ENCODE data around the gene SLC52A1.
"Not testable (repeated sequence)": the region's sequence is repeated elsewhere in the genome, so short reads cannot be mapped to it uniquely, and the experiment has no call there.

Gene SLC52A1

DNA sequence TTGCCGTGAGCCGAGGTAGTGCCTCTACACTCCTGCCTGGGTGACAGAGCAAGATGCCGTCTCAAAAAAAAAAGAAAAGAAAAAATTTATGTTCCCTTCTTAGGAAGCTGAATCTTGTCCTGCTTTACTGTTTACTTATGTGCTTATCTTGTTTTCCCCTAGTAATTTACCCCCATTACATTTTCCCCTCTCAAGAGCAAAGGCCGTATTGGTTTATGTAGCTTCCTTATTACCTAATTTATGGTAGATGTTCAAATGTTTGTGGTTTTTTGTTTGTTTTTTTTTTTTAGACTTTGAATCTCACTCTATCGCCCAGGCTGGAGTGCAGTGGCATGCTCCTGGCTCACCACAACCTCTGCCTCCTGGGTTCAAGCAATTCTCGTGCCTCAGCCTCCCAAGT lies 10.3 kb upstream of the SLC52A1 start:
- Mint-ChIP-seq H3K4me3 (peak overlapping the region; percentile 7), H3K27me3 (no peaks in the 10 kb centered on the region), H3K4me1 (peaks cover 55% of the 10 kb centered on the region), H3K27ac (ENCODE audit: low read depth) (peak overlapping the region; percentile 76), H3K9me3 (no peaks in the 10 kb centered on the region), H3K36me3 (ENCODE audit: insufficient read depth) (peaks cover 7% of the 10 kb centered on the region)
- DNase-seq (ENCODE audit: low spot score in 2 of 2) (no peak), ATAC-seq (replicated peaks; ENCODE audit: extremely low read depth, poor library complexity, severe bottlenecking) (no peak)

DNA sequence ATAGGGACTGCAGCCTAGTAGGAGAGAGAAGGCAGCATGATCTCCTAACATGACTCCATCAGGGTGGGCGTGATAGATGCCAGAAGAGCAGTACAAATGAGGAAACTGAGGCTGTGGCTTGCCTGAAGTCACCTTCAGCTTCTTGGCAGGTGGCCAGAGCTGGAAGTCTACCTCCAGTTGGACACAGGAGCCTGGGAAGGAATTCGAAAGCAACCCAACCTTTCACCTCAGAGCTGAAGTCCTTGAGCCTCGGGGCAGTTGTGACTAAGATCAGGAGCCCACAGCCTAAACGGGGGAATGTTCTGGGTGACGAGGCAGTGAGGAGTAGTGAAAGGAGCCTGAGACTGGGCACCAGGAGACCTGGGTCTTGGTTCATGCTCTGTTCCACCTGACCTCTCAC lies 9.4 kb upstream of the SLC52A1 start:
- peaks cover 7% of the 10 kb centered on the region for H3K36me3 Mint-ChIP-seq (ENCODE audit: insufficient read depth)
- DNase-seq (ENCODE audit: low spot score in 2 of 2), result no peak
- H3K27ac Mint-ChIP-seq (ENCODE audit: low read depth), result peak overlapping the region; percentile 91
- peaks cover 51% of the 10 kb centered on the region for H3K4me1 Mint-ChIP-seq
- no peaks in the 10 kb centered on the region for H3K27me3 Mint-ChIP-seq
- peak overlapping the region; percentile 4 for H3K4me3 Mint-ChIP-seq
- ATAC-seq (replicated peaks; ENCODE audit: extremely low read depth, poor library complexity, severe bottlenecking), result no peak
- no peaks in the 10 kb centered on the region for H3K9me3 Mint-ChIP-seq

DNA sequence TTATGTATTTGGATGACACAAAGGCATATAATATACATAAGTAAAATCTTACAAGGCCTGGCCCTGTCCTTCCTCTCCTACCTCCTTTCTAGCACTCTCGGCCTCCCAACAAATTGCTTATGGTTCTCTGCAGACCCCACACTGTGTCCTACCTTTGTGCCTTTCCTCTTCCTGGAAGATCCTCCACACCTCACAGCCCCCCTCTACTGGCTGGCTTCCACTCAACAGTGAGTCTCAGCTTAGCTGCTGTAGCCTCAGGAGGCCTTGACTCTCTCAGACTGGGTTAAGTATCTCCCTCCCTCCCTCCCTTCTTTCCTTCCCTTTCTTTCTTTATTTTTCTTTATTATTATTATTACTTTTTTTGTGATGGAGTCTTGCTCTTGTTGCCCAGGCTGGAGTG lies 8.3 kb upstream of the SLC52A1 start:
- peak overlapping the region; percentile 91 for H3K27ac Mint-ChIP-seq (ENCODE audit: low read depth)
- no peaks in the 10 kb centered on the region for H3K27me3 Mint-ChIP-seq
- ATAC-seq (replicated peaks; ENCODE audit: extremely low read depth, poor library complexity, severe bottlenecking) (no peak), DNase-seq (ENCODE audit: low spot score in 2 of 2) (no peak)
- peaks cover 47% of the 10 kb centered on the region for H3K4me1 Mint-ChIP-seq
- no peaks in the 10 kb centered on the region for H3K9me3 Mint-ChIP-seq
- H3K36me3 Mint-ChIP-seq (ENCODE audit: insufficient read depth), result peaks cover 2% of the 10 kb centered on the region
- peak overlapping the region; percentile 81 for H3K4me3 Mint-ChIP-seq

- H3K36me3 Mint-ChIP-seq (ENCODE audit: insufficient read depth), result peaks cover 2% of the 10 kb centered on the region
- DNase-seq (ENCODE audit: low spot score in 2 of 2) (no peak), ATAC-seq (replicated peaks; ENCODE audit: extremely low read depth, poor library complexity, severe bottlenecking) (peak; percentile 66)
- peaks cover 43% of the 10 kb centered on the region for H3K4me1 Mint-ChIP-seq
- H3K27me3 Mint-ChIP-seq, result no peaks in the 10 kb centered on the region
- peak overlapping the region; percentile 91 for H3K27ac Mint-ChIP-seq (ENCODE audit: low read depth)
- peak overlapping the region; percentile 81 for H3K4me3 Mint-ChIP-seq
- no peaks in the 10 kb centered on the region for H3K9me3 Mint-ChIP-seq
Observed at GRCh38 chr17:5042157-5043022, 7.2 kb upstream of the SLC52A1 start.

DNA sequence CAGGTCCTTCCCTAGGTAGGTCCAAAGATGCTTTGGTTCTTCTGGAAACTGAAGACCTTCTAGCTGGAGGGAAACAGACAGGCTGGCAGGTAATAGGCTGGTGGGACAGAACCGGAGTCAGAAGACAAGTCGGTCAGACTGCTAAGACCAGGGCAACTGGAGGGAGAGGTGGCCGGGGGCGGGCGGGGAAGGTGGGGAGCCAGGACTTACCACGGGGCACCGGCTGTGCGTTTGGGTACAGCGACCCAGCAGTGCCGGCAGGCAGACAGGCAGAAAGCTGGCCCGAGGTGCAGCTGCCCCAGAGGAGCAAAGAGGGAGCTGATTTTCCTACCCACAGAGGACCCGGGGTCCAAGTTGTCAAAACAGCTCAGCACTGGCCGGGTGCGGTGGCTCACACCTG lies 575 bp downstream of the SLC52A1 start:
- DNase-seq (ENCODE audit: low spot score in 2 of 2), result no peak
- peaks cover 3% of the 10 kb centered on the region for H3K36me3 Mint-ChIP-seq (ENCODE audit: insufficient read depth)
- H3K9me3 Mint-ChIP-seq, result no peaks in the 10 kb centered on the region
- H3K27ac Mint-ChIP-seq (ENCODE audit: low read depth), result peak overlapping the region; percentile 41
- ATAC-seq (replicated peaks; ENCODE audit: extremely low read depth, poor library complexity, severe bottlenecking), result no peak
- peaks cover 26% of the 10 kb centered on the region for H3K4me1 Mint-ChIP-seq
- peak overlapping the region; percentile 25 for H3K4me3 Mint-ChIP-seq
- no peaks in the 10 kb centered on the region for H3K27me3 Mint-ChIP-seq

GRCh38 chr17:5034063-5034462 lies 1.2 kb downstream of the SLC52A1 start:
- Mint-ChIP-seq H3K27ac (ENCODE audit: low read depth) (peak overlapping the region; percentile 57), H3K4me3 (peak overlapping the region; percentile 11), H3K27me3 (no peaks in the 10 kb centered on the region), H3K4me1 (peaks cover 24% of the 10 kb centered on the region), H3K9me3 (no peaks in the 10 kb centered on the region), H3K36me3 (ENCODE audit: insufficient read depth) (peaks cover 3% of the 10 kb centered on the region)
- ATAC-seq (replicated peaks; ENCODE audit: extremely low read depth, poor library complexity, severe bottlenecking), result no peak
- DNase-seq (ENCODE audit: low spot score in 2 of 2), result no peak

DNA sequence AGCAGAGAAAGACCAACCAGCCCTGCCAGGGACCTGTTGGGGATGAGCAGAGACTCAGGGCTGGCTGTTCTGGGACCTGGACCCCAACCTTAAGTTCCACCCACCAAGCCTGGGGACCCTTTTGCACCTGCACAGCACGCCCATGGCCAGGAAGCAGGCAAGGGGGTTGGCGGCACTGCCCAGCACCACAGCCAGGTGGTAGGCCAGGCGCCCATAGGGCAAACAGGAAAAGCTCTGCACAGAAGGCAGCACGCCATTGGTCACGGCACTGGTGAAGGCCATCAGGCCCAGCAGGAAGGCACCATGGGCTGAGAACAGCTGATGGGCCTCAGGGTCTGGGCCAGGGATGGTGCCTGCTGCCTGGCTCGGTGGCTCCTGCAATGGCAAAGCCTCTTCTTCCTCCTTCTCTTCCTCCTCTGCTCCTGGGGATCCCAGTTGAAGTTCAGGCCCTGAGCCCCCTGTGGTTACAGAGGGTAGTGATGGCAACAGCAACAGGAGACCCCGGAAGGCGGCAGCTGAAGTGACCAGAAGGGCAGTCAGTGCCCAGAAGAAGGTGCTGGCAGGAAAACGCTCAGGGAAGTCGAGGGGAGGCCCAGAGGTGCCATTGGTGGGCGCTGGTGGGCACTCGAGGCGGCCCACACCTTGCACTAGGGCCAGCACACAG lies 1.7 kb downstream of the SLC52A1 start:
- no peaks in the 10 kb centered on the region for H3K9me3 Mint-ChIP-seq
- H3K36me3 Mint-ChIP-seq (ENCODE audit: insufficient read depth), result peaks cover 3% of the 10 kb centered on the region
- H3K4me1 Mint-ChIP-seq, result peaks cover 24% of the 10 kb centered on the region
- no peak for ATAC-seq (replicated peaks; ENCODE audit: extremely low read depth, poor library complexity, severe bottlenecking)
- H3K4me3 Mint-ChIP-seq, result peak overlapping the region; percentile 11
- peak overlapping the region; percentile 57 for H3K27ac Mint-ChIP-seq (ENCODE audit: low read depth)
- DNase-seq (ENCODE audit: low spot score in 2 of 2), result no peak
- no peaks in the 10 kb centered on the region for H3K27me3 Mint-ChIP-seq

DNA sequence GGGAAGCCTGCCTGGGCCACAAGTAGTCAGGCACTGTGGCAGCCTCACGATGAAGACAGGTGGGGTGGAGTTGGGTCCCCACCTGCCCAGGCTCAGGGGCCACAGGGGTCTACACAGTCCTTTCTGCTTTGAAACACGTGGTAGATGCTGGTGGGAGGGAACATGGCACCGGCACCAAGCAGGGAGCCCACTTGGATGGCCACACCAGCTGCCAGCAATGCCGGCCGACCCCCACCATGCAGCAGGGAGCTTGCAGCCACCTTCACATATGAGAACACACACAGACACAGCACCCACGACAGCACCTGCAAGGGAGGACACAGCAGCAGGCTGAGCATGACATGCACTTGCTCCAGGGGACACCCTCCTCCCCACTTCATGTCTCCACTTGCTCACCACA lies 2.4 kb downstream of the SLC52A1 start:
- Mint-ChIP-seq H3K9me3 (no peaks in the 10 kb centered on the region), H3K4me3 (no peak overlapping the region), H3K27me3 (no peaks in the 10 kb centered on the region), H3K27ac (ENCODE audit: low read depth) (no peak overlapping the region), H3K36me3 (ENCODE audit: insufficient read depth) (peaks cover 3% of the 10 kb centered on the region), H3K4me1 (peaks cover 24% of the 10 kb centered on the region)
- no peak for DNase-seq (ENCODE audit: low spot score in 2 of 2)
- ATAC-seq (replicated peaks; ENCODE audit: extremely low read depth, poor library complexity, severe bottlenecking), result no peak

GRCh38 chr17:5031365-5032082 lies 3.7 kb downstream of the SLC52A1 start:
- ATAC-seq (replicated peaks; ENCODE audit: extremely low read depth, poor library complexity, severe bottlenecking) (peak; percentile 81), DNase-seq (ENCODE audit: low spot score in 2 of 2) (peak; percentile 79)
- peak overlapping the region; percentile 82 for H3K4me3 Mint-ChIP-seq
- peaks cover 24% of the 10 kb centered on the region for H3K4me1 Mint-ChIP-seq
- no peaks in the 10 kb centered on the region for H3K27me3 Mint-ChIP-seq
- H3K27ac Mint-ChIP-seq (ENCODE audit: low read depth), result peak overlapping the region; percentile 94
- no peaks in the 10 kb centered on the region for H3K9me3 Mint-ChIP-seq
- peaks cover 3% of the 10 kb centered on the region for H3K36me3 Mint-ChIP-seq (ENCODE audit: insufficient read depth)

DNA sequence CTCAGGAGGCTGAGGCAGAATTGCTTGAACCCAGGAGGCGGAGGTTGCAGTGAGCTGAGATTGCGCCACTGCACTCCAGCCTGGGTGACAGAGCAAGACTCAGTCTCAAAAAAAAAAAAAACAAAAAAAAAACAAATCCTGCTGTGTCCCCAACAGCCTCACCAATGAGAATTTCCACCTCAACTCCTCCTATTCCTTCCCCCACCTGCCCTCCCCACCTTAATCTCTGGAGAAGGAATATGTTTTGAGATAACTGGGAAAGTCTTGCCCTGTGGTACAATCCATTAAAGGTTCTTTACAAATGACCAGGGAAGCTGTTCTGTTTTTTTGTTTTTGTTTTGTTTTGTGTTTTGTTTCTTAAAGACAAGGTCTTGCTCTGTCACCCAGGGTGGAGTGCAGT lies 5.1 kb downstream of the SLC52A1 start:
- not testable (repeated sequence) for ATAC-seq (replicated peaks; ENCODE audit: extremely low read depth, poor library complexity, severe bottlenecking); H3K27ac Mint-ChIP-seq (ENCODE audit: low read depth); H3K27me3 Mint-ChIP-seq; DNase-seq (ENCODE audit: low spot score in 2 of 2); H3K36me3 Mint-ChIP-seq (ENCODE audit: insufficient read depth); H3K9me3 Mint-ChIP-seq
- H3K4me1 Mint-ChIP-seq, result peaks cover 24% of the 10 kb centered on the region
- H3K4me3 Mint-ChIP-seq, result peak overlapping the region; percentile 82

GRCh38 chr17:5027916-5028315 lies 7.3 kb downstream of the SLC52A1 start:
- no peak for DNase-seq (ENCODE audit: low spot score in 2 of 2)

GRCh38 chr17:5027299-5027698 lies 7.9 kb downstream of the SLC52A1 start:
- no peak for ATAC-seq (replicated peaks; ENCODE audit: extremely low read depth, poor library complexity, severe bottlenecking)
- H3K4me3 Mint-ChIP-seq, result no peak overlapping the region
- H3K9me3 Mint-ChIP-seq, result no peaks in the 10 kb centered on the region
- peaks cover 15% of the 10 kb centered on the region for H3K36me3 Mint-ChIP-seq (ENCODE audit: insufficient read depth)
- no peaks in the 10 kb centered on the region for H3K27me3 Mint-ChIP-seq
- H3K4me1 Mint-ChIP-seq, result peaks cover 19% of the 10 kb centered on the region
- no peak overlapping the region for H3K27ac Mint-ChIP-seq (ENCODE audit: low read depth)
- DNase-seq (ENCODE audit: low spot score in 2 of 2), result no peak

More at GRCh38 chr17:5027916-5028315, 7.3 kb downstream of the SLC52A1 start:
- Mint-ChIP-seq H3K9me3 (no peaks in the 10 kb centered on the region), H3K4me1 (peaks cover 19% of the 10 kb centered on the region), H3K36me3 (ENCODE audit: insufficient read depth) (peaks cover 13% of the 10 kb centered on the region), H3K27ac (ENCODE audit: low read depth) (no peak overlapping the region), H3K4me3 (no peak overlapping the region), H3K27me3 (no peaks in the 10 kb centered on the region)
- ATAC-seq (replicated peaks; ENCODE audit: extremely low read depth, poor library complexity, severe bottlenecking), result no peak
